Erythroblast (primary cell): ENCODE results near the gene PADI6.

Source experiments
- GATA1 ChIP-seq: IDR thresholded peaks from 2 replicates; pipeline ENCODE4 v1.6.1; 2011; ENCODE audit warnings: low read depth, mild to moderate bottlenecking, control low read depth, low read length, moderate library complexity
- POLR2A ChIP-seq: IDR thresholded peaks from 2 replicates; pipeline ENCODE4 v1.6.1; 2011; ENCODE audit warnings: mild to moderate bottlenecking, low read length

- TF ChIP-seq POLR2A (no peak), GATA1 (no peak)
Measured at GRCh38 chr1:17414022-17414421, 42.0 kb downstream of the PADI6 start.
